HepG2 (cell line): ENCODE data around the gene ARL11. TPM values are rescaled to one million over a fixed set of nuclear protein-coding genes. Genes with fewer than 3 reads are reported as not detected.

Experiments used
- ATAC-seq: fragments of 200-7000 bp; cut with Tn5 transposase; 3 replicates; pipeline ENCODE4 v1.9.1; 2020; ENCODE audit warnings: mild to moderate bottlenecking, moderate library complexity
- BruUV-seq: library from RNA; stranded (reverse); fragments of 400-500 nt; replicated peaks from 2 replicates; lab custom pipeline; 2021; lab: Mats Ljungman, UMichigan
- CTCF ChIA-PET: fragments of 300-600 bp; formaldehyde crosslinking; extraction: SDS; loops from one replicate; lab custom pipeline; 2021; ENCODE audit warnings: low total read pairs, inconsistent platforms, low intra/inter-chr PET ratio; lab: Yijun Ruan, JAX
- POLR2A ChIA-PET: fragments of 350-600 bp; sonication (Branson Sonifier 250); formaldehyde crosslinking; loops from one replicate; lab custom pipeline; 2020; ENCODE audit warnings: antibody characterized with exemption, inconsistent platforms; lab: Yijun Ruan, JAX
- DNase-seq: peaks from one replicate; pipeline ENCODE4 v3.0.0-alpha.2; 2015; ENCODE audit warnings: low spot score
- FAIRE-seq: peaks from 3 replicates; lab custom pipeline; 2011; peaks lifted over from hg19 to GRCh38; lab: Jason Lieb, UNC
- H2AFZ ChIP-seq: one replicate; pipeline ENCODE4 v1.6.1; 2011; ENCODE audit warnings: low read length, inconsistent platforms
- H3K27ac ChIP-seq: fragments of 300-600 bp; 3 replicates; pipeline ENCODE4 v1.8.0; 2011; ENCODE audit warnings: mixed run types, mild to moderate bottlenecking, mixed read lengths, low read length, inconsistent platforms; ENCODE audit not compliant: insufficient read depth; ENCODE audit errors: extremely low read length
- H3K27me3 ChIP-seq, 2 experiments: fragments of 200-600 bp in 1 of 2; 2 replicates in 1 of 2; 3 replicates in 1 of 2; pipeline versions ENCODE4 v1.6.0 to v1.8.0; 2011; ENCODE audit warnings: low read length in 2 of 2, mild to moderate bottlenecking in 2 of 2, moderate library complexity in 2 of 2, inconsistent platforms in 1 of 2; ENCODE audit not compliant: insufficient read depth in 2 of 2, control insufficient read depth in 1 of 2
- H3K36me3 ChIP-seq, 2 experiments: fragments of 200-600 bp in 1 of 2; replicated peaks in 1 of 2; 2 replicates in 1 of 2; 3 replicates in 1 of 2; pipeline versions ENCODE4 v1.5.1 to v1.8.0; 2011; ENCODE audit warnings: low read length in 2 of 2, inconsistent platforms in 1 of 2; ENCODE audit not compliant: insufficient read depth in 2 of 2, control insufficient read depth in 1 of 2
- H3K4me1 ChIP-seq: 2 replicates; pipeline ENCODE4 v1.5.1; 2012; ENCODE audit warnings: low read length, inconsistent platforms; ENCODE audit not compliant: insufficient read depth
- H3K4me2 ChIP-seq: 2 replicates; pipeline ENCODE4 v1.6.0; 2011; ENCODE audit warnings: low read depth, low read length, inconsistent platforms
- H3K4me3 ChIP-seq, 3 experiments: fragments of 200-600 bp in 1 of 3; sonication (generic), shearing (Covaris generic) in 1 of 3; replicated peaks in 1 of 3; 2 replicates each; pipeline ENCODE4 v1.5.1; 2011 to 2016; ENCODE audit warnings: low read length in 3 of 3, inconsistent platforms in 2 of 3, low read depth in 2 of 3, mild to moderate bottlenecking in 2 of 3, control low read depth in 1 of 3, mixed read lengths in 1 of 3; ENCODE audit not compliant: insufficient read depth in 1 of 3
- H3K79me2 ChIP-seq: one replicate; pipeline ENCODE4 v1.6.1; 2011; ENCODE audit warnings: low read length, inconsistent platforms; ENCODE audit not compliant: insufficient read depth
- H3K9ac ChIP-seq: 2 replicates; pipeline ENCODE4 v1.6.0; 2011; ENCODE audit warnings: mild to moderate bottlenecking, low read depth, low read length, inconsistent platforms; ENCODE audit not compliant: insufficient read depth
- H3K9me3 ChIP-seq: 2 replicates; pipeline ENCODE4 v1.5.1; 2012; ENCODE audit warnings: mild to moderate bottlenecking, low read length
- H4K20me1 ChIP-seq: 2 replicates; pipeline ENCODE4 v1.6.0; 2011; ENCODE audit warnings: inconsistent platforms, mild to moderate bottlenecking, low read length, moderate library complexity; ENCODE audit not compliant: insufficient read depth
- AHDC1 ChIP-seq: sonication (generic); formaldehyde crosslinking; IDR thresholded peaks from 2 replicates; pipeline ENCODE4 v1.5.1; 2020; ENCODE audit warnings: mild to moderate bottlenecking, missing genetic modification reagents, borderline replicate concordance
- ASH2L ChIP-seq: fragments of 300-600, 200-600 bp; sonication (generic); IDR thresholded peaks from 2 replicates; pipeline ENCODE4 v1.7.0; 2017; ENCODE audit warnings: low read depth, mild to moderate bottlenecking, moderate library complexity, mixed read lengths, low read length; ENCODE audit not compliant: insufficient read length
- BCL6 ChIP-seq: IDR thresholded peaks from 2 replicates; pipeline ENCODE4 v1.6.1; 2016; ENCODE audit warnings: missing genetic modification reagents, missing compliant biosample characterization
- CREM ChIP-seq, 2 experiments: sonication (generic) in 1 of 2; formaldehyde crosslinking in 1 of 2; IDR thresholded peaks; 2 replicates each; pipeline versions ENCODE4 v1.4.0 to v1.6.1; 2016 to 2020; ENCODE audit warnings: antibody characterized with exemption in 1 of 2, mild to moderate bottlenecking in 1 of 2, missing genetic modification reagents in 1 of 2
- ELF3 ChIP-seq: IDR thresholded peaks from 2 replicates; pipeline ENCODE4 v1.6.1; 2016; ENCODE audit warnings: missing genetic modification reagents, missing compliant biosample characterization
- MAFK ChIP-seq, 2 experiments: IDR thresholded peaks in 1 of 2; conservative IDR thresholded peaks in 1 of 2; 2 replicates each; pipeline ENCODE4 v1.6.1; 2011; ENCODE audit warnings: improper control_type of control experiment in 2 of 2, low read length in 2 of 2
- MED1 ChIP-seq: sonication (generic); formaldehyde crosslinking; IDR thresholded peaks from 2 replicates; pipeline ENCODE4 v1.4.0; 2020; ENCODE audit warnings: missing genetic modification reagents
- RXRB ChIP-seq: IDR thresholded peaks from 2 replicates; pipeline ENCODE4 v1.6.1; 2016; ENCODE audit warnings: borderline replicate concordance, missing genetic modification reagents, missing compliant biosample characterization
- SAP130 ChIP-seq: IDR thresholded peaks from 2 replicates; pipeline ENCODE4 v1.6.1; 2016; ENCODE audit warnings: low read depth
- SOX5 ChIP-seq: IDR thresholded peaks from 2 replicates; pipeline ENCODE4 v1.6.1; 2016; ENCODE audit warnings: borderline replicate concordance
- TCF7 ChIP-seq: sonication (generic); IDR thresholded peaks from 2 replicates; pipeline ENCODE4 v1.6.1; 2016; ENCODE audit warnings: antibody characterized with exemption, low read depth
- ZBTB38 ChIP-seq: sonication (generic); formaldehyde crosslinking; IDR thresholded peaks from 2 replicates; pipeline ENCODE4 v1.5.1; 2020; ENCODE audit warnings: mild to moderate bottlenecking, missing genetic modification reagents
- ZC3H13 ChIP-seq: sonication (generic); formaldehyde crosslinking; IDR thresholded peaks from 2 replicates; pipeline ENCODE4 v1.8.1; 2023; ENCODE audit warnings: mild to moderate bottlenecking, missing genetic modification reagents, moderate library complexity
- ZMYM2 ChIP-seq: sonication (generic); formaldehyde crosslinking; IDR thresholded peaks from 2 replicates; pipeline ENCODE4 v1.8.0; 2022; ENCODE audit warnings: mild to moderate bottlenecking, missing genetic modification reagents
- WGBS: methylation state at CpG from one replicate; pipeline ENCODE4 v1.1.6; 2017; ENCODE audit warnings: low lambda C conversion rate; 5-methylcytosine and 5-hydroxymethylcytosine counted together
- in situ Hi-C: cut with HindIII; loops from 2 replicates; pipeline ENCODE4 v1.10.0; 2017; ENCODE audit warnings: low pct_unique_long_range_greater_than_20kb; ENCODE audit not compliant: extremely low pct_ligation_motif_present
- intact Hi-C: fragments of 100-400 bp; cut with micrococcal nuclease; formaldehyde crosslinking; loops from one replicate; pipeline ENCODE4 v1.10.0; 2022; ENCODE audit not compliant: unreplicated experiment
- polyA plus RNA-seq, 8 experiments: library from polyadenylated mRNA; depleted of rRNA in 3 of 8; stranded (reverse) in 7 of 8; unstranded in 1 of 8; fragments of >200 nt; fragmentation: Illumina TruSeq in 4 of 8; extraction: Trizol in 4 of 8; gene quantifications; 2 replicates each; pipeline versions ENCODE4 v1.2.1 to v1.2.3, GENCODE V29; 2011 to 2016; ENCODE audit warnings: low read depth in 4 of 8, missing spikeins in 1 of 8, mixed read lengths in 1 of 8; ENCODE audit not compliant: insufficient read depth in 1 of 8
- total RNA-seq, 5 experiments: library from RNA; depleted of rRNA; stranded (reverse); fragments of >200 nt; fragmentation: Illumina TruSeq; extraction: Trizol; gene quantifications; 2 replicates each; pipeline ENCODE4 v1.2.3, GENCODE V29; 2016; ENCODE audit warnings: low read depth in 1 of 5
- TF ChIP-seq, protein P1 (sequence below): IDR thresholded peaks from 2 replicates; pipeline ENCODE4 v1.6.1; 2016
- TF ChIP-seq, protein P2 (sequence below): sonication (generic); formaldehyde crosslinking; IDR thresholded peaks from 2 replicates; pipeline ENCODE4 v1.5.0; 2020; ENCODE audit warnings: mild to moderate bottlenecking, missing genetic modification reagents, moderate library complexity

ARL11 gene
- total and polyA plus RNA-seq, 2 of the 13 experiments (the other 11 are each of a cell fraction or from before 2014, with no cell fraction given), result 0.04 to 0.22 TPM

DNA sequence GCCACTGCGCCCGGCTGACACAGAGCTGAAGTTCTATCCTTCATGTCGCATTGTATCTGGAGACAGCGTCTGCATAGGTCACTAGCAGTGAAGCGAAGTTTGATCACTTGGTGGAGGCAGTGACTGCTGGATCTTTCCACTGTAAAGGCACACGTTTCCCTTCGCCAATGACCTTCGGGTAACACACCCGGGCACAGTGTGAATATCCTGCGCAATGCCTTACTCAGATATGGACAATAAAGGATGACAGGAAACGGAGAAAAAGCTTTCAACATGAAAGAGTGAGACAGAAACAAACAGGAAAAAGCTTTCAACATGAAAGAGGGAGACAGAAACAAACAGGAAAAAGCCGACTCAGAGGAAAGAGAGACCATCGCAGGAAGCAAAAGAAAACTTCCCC, 17.1 kb downstream of the ARL11 start:
- CTCF ChIA-PET, result no interaction called here
- ATAC-seq, result peak; percentile 50; the same call in 2 of the 3 replicates
- FAIRE-seq, result no peak
- no peak for TF ChIP-seq ZC3H13 (CRISPR knock-in tag)
- peak; percentile 60 for TF ChIP-seq MED1
- no peak for TF ChIP-seq ASH2L
- TF ChIP-seq, protein P1, sequence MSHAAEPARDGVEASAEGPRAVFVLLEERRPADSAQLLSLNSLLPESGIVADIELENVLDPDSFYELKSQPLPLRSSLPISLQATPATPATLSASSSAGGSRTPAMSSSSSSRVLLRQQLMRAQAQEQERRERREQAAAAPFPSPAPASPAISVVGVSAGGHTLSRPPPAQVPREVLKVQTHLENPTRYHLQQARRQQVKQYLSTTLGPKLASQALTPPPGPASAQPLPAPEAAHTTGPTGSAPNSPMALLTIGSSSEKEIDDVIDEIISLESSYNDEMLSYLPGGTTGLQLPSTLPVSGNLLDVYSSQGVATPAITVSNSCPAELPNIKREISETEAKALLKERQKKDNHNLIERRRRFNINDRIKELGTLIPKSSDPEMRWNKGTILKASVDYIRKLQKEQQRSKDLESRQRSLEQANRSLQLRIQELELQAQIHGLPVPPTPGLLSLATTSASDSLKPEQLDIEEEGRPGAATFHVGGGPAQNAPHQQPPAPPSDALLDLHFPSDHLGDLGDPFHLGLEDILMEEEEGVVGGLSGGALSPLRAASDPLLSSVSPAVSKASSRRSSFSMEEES (CRISPR knock-in tag), result 0 out of 2 replicates have a peak, but pooled peaks have one; percentile 20
- TF ChIP-seq CREM (IDR thresholded peaks at IDR 0.05), result 0 out of 2 replicates have a peak, but pooled peaks have one; percentile 22
- no peak for TF ChIP-seq CREM (CRISPR knock-in tag; IDR thresholded peaks at IDR 0.05)
- peak; percentile 71; the same call in 1 of the 2 replicates for TF ChIP-seq ZBTB38 (CRISPR knock-in tag)
- peak; percentile 79 for TF ChIP-seq TCF7
- TF ChIP-seq SAP130 (CRISPR knock-in tag), result peak; percentile 22; the same call in 1 of the 2 replicates
- TF ChIP-seq RXRB (CRISPR knock-in tag), result 0 out of 2 replicates have a peak, but pooled peaks have one; percentile 33
- TF ChIP-seq BCL6, result no peak
- peak; percentile 49; the same call in 1 of the 2 replicates for TF ChIP-seq AHDC1 (CRISPR knock-in tag)
- peak in 1 of 2 experiments; percentile 20; a peak in 1 of 4 replicates for TF ChIP-seq MAFK (conservative IDR thresholded peaks at IDR 0.05 in 1 of 2, IDR thresholded peaks at IDR 0.05 in 1 of 2; ENCODE audit: low read length in 2 of 2)
- TF ChIP-seq SOX5 (CRISPR knock-in tag), result peak; percentile 77; the same call in 1 of the 2 replicates
- TF ChIP-seq, protein P2, sequence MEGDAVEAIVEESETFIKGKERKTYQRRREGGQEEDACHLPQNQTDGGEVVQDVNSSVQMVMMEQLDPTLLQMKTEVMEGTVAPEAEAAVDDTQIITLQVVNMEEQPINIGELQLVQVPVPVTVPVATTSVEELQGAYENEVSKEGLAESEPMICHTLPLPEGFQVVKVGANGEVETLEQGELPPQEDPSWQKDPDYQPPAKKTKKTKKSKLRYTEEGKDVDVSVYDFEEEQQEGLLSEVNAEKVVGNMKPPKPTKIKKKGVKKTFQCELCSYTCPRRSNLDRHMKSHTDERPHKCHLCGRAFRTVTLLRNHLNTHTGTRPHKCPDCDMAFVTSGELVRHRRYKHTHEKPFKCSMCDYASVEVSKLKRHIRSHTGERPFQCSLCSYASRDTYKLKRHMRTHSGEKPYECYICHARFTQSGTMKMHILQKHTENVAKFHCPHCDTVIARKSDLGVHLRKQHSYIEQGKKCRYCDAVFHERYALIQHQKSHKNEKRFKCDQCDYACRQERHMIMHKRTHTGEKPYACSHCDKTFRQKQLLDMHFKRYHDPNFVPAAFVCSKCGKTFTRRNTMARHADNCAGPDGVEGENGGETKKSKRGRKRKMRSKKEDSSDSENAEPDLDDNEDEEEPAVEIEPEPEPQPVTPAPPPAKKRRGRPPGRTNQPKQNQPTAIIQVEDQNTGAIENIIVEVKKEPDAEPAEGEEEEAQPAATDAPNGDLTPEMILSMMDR (CRISPR knock-in tag), result peak; percentile 34
- no peak for TF ChIP-seq ZMYM2
- TF ChIP-seq ELF3 (CRISPR knock-in tag), result peak; percentile 48

More for the DNA sequence above, 17.1 kb downstream of the ARL11 start:
- no TSS peak for BruUV-seq
- Histone ChIP-seq H3K79me2 (no peaks in the 10 kb centered on the region), H3K4me2 (no peak overlapping the region), H3K27ac (no peak overlapping the region), H3K9ac (no peak overlapping the region), H4K20me1 (no peaks in the 10 kb centered on the region), H3K36me3 (no peaks in the 10 kb centered on the region), H3K4me1 (peaks cover 24% of the 10 kb centered on the region), H3K4me3 (no peak overlapping the region), H3K9me3 (no peaks in the 10 kb centered on the region), H2AFZ (no peak overlapping the region), H3K27me3 (0 out of 5 replicates have a peak, but pooled peaks cover 0 to 3% of the 10 kb centered on the region in 2 experiments)
- in situ Hi-C loops, result no loop called here
- peak; percentile 58 for DNase-seq
- POLR2A ChIA-PET, result interaction anchor here (1.2 kb wide), 1 partner anchor 20 kb away, joined by 4 read pairs; no protein-coding TSS in a partner anchor
- intact Hi-C loops, result no loop called here
- WGBS, result 53% methylated on average over 13 of the region's 13 CpGs
